GM18511 (cell line): Measurements from ENCODE around the gene ZNF48.
A peak's percentile ranks its signal among the peaks of the same experiment; 100 is the strongest.

Experiments
- ATAC-seq: cut with Tn5 transposase; IDR thresholded peaks from one replicate; pipeline ENCODE4 v1.9.1; 2021; ENCODE audit warnings: mild to moderate bottlenecking, moderate library complexity; ENCODE audit not compliant: unreplicated experiment

Gene ZNF48

DNA sequence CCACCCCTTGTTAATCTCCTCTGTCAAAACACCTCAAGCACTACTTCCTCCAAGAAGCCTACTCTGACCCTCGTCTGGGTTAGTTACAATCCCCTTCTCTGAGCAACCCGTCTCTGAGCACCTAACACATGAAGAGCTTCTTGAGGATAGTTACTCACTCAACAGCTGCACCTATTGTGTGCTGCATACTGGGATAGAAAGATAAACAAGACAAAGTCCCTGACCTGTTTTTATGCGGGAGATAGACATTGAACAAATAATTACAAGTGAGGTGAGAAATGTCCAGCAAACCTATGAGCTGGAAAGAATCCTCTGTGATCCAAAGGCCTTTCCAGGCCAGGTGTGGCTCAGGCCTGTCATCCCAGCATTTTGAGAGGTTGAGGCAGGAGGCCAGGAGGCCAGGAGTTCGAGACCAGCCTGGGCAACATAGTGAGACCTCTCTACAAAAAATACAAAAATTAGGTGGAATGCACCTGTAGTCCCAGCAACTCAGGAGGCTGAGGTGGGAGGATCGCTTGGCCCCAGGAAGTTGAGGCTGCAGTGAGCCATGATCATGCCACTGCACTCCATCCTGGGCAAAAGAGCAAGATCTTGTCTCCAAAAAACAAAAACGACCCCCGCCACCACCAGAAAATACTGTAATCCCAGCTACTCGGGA, 6.7 kb downstream of the ZNF48 start:
- no peak for ATAC-seq

GRCh38 chr16:30406795-30407101, 11.5 kb downstream of the ZNF48 start:
- peak; percentile 15 for ATAC-seq

GRCh38 chr16:30407102-30407803, 12.0 kb downstream of the ZNF48 start, which contains the start of gene ZNF771:
Gene ZNF771, plus strand, starts transcription at chr16:30407606. Its CDS starts 448 bp downstream, at chr16:30408054.
- ATAC-seq = peak; percentile 76

DNA sequence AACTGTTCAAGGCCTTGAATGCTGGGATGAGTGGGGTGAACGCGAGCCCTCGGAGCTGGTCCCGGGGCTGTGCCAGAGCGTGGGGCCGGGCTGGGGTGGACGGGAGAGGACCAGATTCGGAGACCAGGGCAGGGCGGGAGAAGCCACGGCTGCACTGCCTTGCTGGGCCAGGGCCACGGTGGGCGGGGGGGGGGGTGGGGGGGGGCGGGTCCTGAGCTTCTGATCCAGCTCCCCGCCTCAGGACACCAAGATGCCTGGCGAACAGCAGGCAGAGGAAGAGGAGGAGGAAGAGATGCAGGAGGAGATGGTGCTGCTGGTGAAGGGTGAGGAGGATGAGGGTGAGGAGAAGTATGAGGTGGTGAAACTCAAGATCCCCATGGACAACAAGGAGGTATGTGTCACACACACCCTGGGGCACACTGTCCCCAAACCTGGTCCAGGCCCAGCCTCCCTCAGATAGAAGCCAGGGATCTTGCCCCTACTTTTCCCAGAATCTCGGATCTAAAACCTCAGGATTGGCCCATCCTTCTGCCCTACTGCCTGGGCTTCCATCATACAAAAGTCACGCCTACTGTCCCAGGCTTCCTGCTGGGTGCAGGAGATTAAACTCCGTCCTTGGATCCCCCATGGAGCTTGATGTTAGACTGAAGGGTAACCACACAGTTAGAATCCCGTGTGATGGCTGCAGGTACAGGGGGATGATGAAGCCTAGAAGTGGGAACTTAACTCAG, 12.7 kb downstream of the ZNF48 start:
- ATAC-seq = no peak

DNA sequence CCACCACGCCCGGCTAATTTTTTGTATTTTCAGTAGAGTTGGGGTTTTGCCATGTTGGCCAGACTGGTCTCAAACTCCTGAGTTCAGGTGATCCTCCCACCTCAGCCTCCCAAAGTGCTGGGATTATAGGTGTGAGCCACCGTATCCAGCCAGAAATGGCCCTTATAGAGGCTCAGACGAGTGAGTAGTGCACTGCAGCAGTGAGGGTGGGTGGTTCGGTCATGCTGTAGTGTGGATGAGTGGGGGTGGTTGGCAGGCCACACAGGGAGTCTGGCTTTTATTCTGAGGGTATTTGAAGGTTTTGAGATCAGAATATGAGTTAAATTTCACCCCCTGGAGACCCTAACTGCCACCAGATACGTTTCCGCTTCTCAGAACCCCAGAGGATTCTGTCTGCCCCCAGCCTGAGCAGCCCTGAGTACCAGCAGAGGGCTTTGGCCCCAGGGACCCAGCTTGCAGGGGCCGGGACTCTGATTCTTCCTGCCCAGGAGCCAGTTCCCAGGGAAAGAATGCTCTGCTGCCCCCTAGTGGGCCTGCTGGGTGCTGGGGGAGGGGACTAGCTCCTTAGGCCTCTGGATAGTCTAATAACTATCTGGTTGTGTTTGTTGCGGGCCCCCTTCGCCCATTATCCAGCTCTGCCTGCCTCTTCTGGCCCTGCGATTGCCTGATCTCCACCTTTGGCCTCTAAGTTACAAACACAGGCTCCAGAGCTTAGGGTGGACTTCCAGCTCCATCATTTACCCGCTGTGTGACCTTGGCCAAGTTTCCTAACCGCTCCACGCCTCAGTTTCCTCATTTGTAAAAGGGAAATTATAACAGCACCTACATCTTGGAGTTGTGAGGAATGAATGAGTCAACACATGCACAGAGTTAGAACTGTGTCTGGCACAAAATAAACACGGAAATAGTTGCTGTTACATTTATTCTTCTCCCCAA, 14.2 kb downstream of the ZNF48 start:
- ATAC-seq = no peak

DNA sequence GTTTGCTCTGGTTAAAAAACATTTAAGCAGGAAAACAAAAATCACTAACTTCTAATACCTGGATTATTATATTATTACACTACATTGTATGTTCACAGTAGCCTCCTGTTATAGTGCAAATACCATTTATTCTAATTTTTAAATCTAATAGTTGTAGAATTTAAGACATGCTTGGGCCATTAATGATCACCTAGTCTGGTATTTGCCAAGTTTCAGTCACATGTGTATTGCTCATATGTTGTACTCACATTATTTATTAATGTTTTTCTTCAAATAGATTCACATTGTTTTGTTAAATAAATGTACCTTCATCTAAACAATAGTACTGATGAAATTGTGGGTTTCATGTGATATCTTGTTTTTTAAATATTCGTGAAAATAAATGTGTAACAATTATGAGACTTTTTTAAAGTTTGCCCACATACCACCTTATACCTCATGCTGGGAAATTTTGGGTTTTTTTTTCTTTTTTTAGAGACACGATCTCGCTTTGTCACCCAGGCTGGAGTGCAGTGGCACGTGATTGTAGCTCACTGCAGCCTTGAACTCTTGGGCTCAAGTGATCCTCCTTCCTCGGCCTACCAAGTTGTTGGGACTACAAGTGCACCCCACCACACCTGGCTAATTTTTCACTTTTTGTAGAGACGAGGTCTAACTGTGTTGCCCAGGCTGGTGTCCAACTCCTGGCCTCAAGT, 18.0 kb downstream of the ZNF48 start:
- ATAC-seq = no peak

DNA sequence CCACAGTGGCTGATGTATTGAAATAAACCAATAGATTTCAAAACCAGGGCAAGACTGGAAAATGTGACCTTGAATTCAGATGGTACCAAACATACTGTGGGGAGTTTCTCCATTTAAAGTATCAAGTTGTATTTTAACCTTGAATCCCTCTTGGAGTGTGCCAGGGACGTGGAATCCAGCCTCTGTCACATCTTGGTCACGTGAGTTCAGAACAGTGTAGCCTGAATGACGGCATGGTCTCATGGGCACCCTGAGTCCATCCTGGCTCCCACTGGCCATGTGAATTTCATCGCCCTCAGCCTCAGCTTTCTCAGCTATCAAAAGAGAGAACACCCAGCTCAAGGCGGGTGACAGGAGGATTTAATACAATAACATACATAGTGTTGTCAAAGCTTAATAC, 18.9 kb downstream of the ZNF48 start:
- ATAC-seq = no peak

DNA sequence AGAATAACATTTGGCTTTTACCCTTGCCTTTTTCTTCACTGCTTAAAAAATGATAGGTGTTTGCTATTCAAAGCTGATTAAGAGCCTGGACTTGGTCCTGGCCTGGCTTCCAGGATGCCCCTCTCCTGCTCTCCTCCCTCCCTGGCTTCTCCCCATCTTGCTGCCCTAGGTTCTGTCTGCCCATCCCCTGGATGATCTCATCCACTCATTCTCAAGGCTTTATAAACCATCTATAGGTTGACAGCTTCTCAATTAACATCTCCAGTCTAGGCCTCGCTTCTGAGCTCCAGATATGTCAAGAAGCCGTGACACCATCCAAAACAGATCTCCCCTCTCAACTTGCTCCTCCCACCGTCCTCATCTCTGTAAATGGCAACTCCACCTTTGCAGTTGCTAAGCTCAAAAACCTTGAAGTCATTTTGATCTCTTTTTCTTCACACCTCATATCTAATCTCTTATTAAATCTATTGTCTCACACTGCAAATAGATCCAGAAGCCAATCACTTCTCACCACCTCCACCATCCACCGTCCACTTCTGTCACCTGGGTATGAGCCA, 20.9 kb downstream of the ZNF48 start:
- no peak for ATAC-seq

- no peak for ATAC-seq
These were observed 21.7 kb downstream of the ZNF48 start for GRCh38 chr16:30416624-30417528.

DNA sequence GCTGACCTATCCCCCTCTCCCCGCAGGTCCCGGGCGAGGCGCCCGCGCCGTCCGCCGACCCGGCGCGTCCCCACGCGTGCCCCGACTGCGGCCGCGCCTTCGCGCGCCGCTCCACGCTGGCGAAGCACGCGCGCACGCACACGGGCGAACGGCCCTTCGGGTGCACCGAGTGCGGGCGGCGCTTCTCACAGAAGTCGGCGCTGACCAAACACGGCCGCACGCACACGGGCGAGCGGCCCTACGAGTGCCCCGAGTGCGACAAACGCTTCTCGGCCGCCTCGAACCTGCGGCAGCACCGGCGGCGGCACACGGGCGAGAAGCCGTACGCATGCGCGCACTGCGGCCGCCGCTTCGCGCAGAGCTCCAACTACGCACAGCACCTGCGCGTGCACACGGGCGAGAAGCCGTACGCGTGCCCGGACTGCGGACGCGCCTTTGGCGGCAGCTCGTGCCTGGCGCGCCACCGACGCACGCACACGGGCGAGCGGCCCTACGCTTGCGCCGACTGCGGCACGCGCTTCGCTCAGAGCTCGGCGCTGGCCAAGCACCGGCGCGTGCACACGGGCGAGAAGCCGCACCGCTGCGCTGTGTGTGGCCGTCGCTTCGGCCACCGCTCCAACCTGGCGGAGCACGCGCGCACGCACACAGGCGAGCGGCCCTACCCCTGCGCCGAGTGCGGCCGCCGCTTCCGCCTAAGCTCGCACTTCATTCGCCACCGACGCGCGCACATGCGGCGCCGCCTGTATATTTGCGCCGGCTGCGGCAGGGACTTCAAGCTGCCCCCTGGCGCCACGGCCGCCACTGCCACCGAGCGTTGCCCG, 22.5 kb downstream of the ZNF48 start:
- ATAC-seq = peak; percentile 86

DNA sequence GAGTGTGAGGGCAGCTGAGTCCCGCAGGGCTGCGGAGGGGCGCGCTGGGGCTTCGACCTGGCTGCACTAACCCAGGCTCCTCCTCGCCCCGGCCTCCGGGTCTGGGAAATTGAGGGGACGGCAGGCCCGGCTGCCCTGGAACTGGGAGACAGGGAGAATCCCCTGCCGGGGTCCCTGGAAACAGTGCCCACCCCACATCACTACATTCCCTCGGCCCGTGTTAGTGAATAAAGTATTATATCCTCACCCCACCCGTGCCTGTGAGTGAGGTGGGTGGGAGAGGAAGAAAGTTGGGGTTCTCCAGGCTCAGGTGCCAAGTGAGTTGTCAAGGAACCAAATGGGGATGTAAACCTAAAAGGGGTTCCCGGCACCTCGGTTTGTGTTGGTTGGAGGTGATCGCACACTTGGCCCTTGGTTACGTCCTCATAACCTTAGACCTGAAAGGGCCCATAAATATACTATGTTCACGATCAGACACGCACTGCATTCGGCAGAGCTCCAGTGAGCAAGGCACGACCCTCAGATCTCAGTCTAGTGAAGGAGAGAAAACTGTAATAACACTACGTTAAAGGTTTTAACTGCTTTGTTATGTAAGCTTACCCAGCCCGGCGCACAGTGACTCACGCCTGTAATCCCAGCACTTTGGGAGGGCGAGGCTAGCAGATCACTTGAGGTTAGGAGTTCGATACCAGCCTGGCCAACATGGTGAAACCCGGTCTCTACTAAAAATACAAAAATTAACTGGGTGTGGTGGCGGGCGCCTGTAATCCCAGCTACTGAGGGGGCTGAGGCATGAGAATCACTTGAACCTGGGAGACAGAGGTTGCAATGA, 23.3 kb downstream of the ZNF48 start:
- no peak for ATAC-seq

GRCh38 chr16:30421010-30421409, 25.8 kb downstream of the ZNF48 start:
- ATAC-seq = no peak

DNA sequence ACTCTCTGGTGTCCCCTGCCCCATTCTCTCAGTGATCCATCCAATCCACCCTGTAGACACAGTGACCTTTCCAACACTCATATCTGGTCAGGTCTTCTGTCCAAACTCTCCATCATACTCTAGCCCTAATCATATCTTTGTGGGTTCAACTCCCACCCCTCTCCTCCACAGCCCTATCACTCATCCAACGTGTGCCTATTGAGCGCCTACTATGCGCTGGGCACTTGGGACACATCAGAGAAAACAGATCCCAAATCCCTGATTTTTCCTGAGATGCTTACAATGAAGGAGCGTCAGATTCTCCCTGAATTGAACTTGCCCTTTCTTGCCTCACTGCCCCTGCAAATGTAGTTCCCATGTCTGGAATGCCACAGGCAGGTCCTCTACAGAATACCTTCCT, 32.8 kb downstream of the ZNF48 start:
- ATAC-seq = no peak

- peak; percentile 22 for ATAC-seq
These were observed 34.1 kb downstream of the ZNF48 start for GRCh38 chr16:30429418-30429677.

DNA sequence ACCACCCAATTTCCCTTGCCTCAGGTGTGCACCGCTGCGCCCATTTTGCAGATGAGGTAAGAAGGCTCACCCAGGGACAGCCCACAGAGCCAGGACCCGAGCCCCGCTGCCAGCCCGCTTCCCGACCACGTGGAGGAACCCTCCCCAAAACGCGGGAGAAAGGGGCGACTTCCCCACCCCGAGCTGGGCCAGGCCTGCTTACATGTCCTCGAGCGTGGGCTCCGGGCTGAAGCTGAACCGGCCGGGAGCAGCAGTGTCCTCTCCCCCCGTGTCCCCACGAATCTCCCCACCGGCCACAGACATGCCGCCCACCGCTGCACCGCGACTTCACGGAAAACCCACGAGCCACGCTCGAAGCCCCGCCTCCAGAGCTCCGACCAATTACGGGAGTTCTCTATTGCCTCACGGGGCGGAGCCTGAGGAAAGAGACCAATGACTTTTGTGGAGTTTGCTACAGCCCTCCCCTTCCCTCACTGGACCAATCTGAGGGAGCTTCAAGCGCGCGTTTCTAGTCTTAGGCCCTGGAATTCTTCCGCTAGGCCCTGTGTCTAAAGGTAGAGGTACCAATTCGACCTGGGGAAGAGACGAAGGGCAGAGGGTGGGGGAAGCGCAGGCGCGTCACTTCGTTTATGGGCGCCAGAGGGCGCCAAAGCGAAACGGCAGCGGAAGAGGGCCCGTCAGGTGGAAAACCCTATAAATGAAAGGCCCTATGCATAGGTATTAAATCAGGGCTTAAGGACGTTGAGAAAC, 34.6 kb downstream of the ZNF48 start, which contains the start of gene DCTPP1:
DCTPP1 (minus strand) TSS at position 353 of the 750 bp plus-strand sequence; CDS start at position 303, 50 bp downstream.
- ATAC-seq = peak; percentile 95

- no peak for ATAC-seq
These were observed 35.3 kb downstream of the ZNF48 start for GRCh38 chr16:30430428-30430970.
